H9 (cell line): ENCODE measurements around the gene ZNF106. TPM values are rescaled to one million over a fixed set of nuclear protein-coding genes. Genes with fewer than 3 reads are reported as not detected.

Source experiments
- DNase-seq: peaks from one replicate; pipeline ENCODE4 v3.0.0-alpha.2; 2017
- H2AFZ ChIP-seq: one replicate; pipeline ENCODE4 v1.6.1; 2013; ENCODE audit warnings: mild to moderate bottlenecking, low read length, control low read depth, moderate library complexity
- H2AK5ac ChIP-seq: 2 replicates; pipeline ENCODE4 v1.6.1; 2013; ENCODE audit warnings: low read length, control low read depth, mixed read lengths; ENCODE audit not compliant: insufficient read length
- H2BK120ac ChIP-seq: one replicate; pipeline ENCODE4 v1.6.1; 2013; ENCODE audit warnings: low read depth, mild to moderate bottlenecking, low read length, control low read depth, inconsistent platforms; ENCODE audit not compliant: poor library complexity, severe bottlenecking
- H2BK12ac ChIP-seq: 2 replicates; pipeline ENCODE4 v1.6.1; 2013; ENCODE audit warnings: low read length, control low read depth, mixed read lengths, low read depth; ENCODE audit not compliant: insufficient read length
- H2BK15ac ChIP-seq: 2 replicates; pipeline ENCODE4 v1.6.1; 2013; ENCODE audit warnings: low read depth, low read length, control low read depth
- H2BK20ac ChIP-seq: one replicate; pipeline ENCODE4 v1.6.1; 2013; ENCODE audit warnings: low read depth, mild to moderate bottlenecking, low read length, control low read depth, inconsistent platforms; ENCODE audit not compliant: poor library complexity, severe bottlenecking
- H2BK5ac ChIP-seq: 2 replicates; pipeline ENCODE4 v1.6.1; 2013; ENCODE audit warnings: low read length, control low read depth, mixed read lengths; ENCODE audit not compliant: insufficient read length
- H3K14ac ChIP-seq: 2 replicates; pipeline ENCODE4 v1.6.1; 2013; ENCODE audit warnings: low read length, control low read depth; ENCODE audit not compliant: insufficient read depth
- H3K18ac ChIP-seq: 2 replicates; pipeline ENCODE4 v1.6.1; 2013; ENCODE audit warnings: low read depth, mild to moderate bottlenecking, mixed read lengths, low read length, control low read depth; ENCODE audit not compliant: insufficient read length
- H3K23ac ChIP-seq: 2 replicates; pipeline ENCODE4 v1.6.1; 2013; ENCODE audit warnings: low read length, control low read depth, mixed read lengths, low read depth; ENCODE audit not compliant: insufficient read length
- H3K23me2 ChIP-seq: 2 replicates; pipeline ENCODE4 v1.6.1; 2013; ENCODE audit warnings: low read depth, mild to moderate bottlenecking, mixed read lengths, low read length, control low read depth; ENCODE audit not compliant: insufficient read length, poor library complexity, severe bottlenecking
- H3K27ac ChIP-seq: 2 replicates; pipeline ENCODE4 v1.5.1; 2013; ENCODE audit warnings: low read length, control low read depth, mixed read lengths, low read depth; ENCODE audit not compliant: insufficient read length
- H3K27me3 ChIP-seq: 2 replicates; pipeline ENCODE4 v1.6.1; 2013; ENCODE audit warnings: low read length, control low read depth, inconsistent platforms; ENCODE audit not compliant: insufficient read depth
- H3K4ac ChIP-seq: 2 replicates; pipeline ENCODE4 v1.6.1; 2013; ENCODE audit warnings: low read depth, mild to moderate bottlenecking, control low read depth, inconsistent platforms, low read length, moderate library complexity
- H3K4me1 ChIP-seq: 2 replicates; pipeline ENCODE4 v1.6.1; 2013; ENCODE audit warnings: low read length, control low read depth, inconsistent platforms; ENCODE audit not compliant: insufficient read depth
- H3K4me2 ChIP-seq: 2 replicates; pipeline ENCODE4 v1.6.1; 2013; ENCODE audit warnings: low read length, control low read depth, mixed read lengths; ENCODE audit not compliant: insufficient read length, insufficient read depth
- H3K56ac ChIP-seq: 2 replicates; pipeline ENCODE4 v1.6.1; 2013; ENCODE audit warnings: low read depth, mild to moderate bottlenecking, mixed read lengths, low read length, control low read depth; ENCODE audit not compliant: insufficient read length
- H3K79me1 ChIP-seq: 2 replicates; pipeline ENCODE4 v1.6.1; 2013; ENCODE audit warnings: low read depth, mild to moderate bottlenecking, moderate library complexity, low read length, control low read depth, inconsistent platforms; ENCODE audit not compliant: insufficient read depth, poor library complexity, severe bottlenecking
- H3K79me2 ChIP-seq: 2 replicates; pipeline ENCODE4 v1.6.1; 2013; ENCODE audit warnings: low read length, control low read depth, inconsistent platforms; ENCODE audit not compliant: insufficient read depth
- H3K9ac ChIP-seq: 2 replicates; pipeline ENCODE4 v1.6.1; 2013; ENCODE audit warnings: low read length, control low read depth, mixed read lengths; ENCODE audit not compliant: insufficient read length; ENCODE audit errors: extremely low read depth
- H3K9me3 ChIP-seq: one replicate; pipeline ENCODE4 v1.6.1; 2013; ENCODE audit warnings: low read depth, low read length, inconsistent platforms; ENCODE audit not compliant: control insufficient read depth
- H3T11ph ChIP-seq: one replicate; pipeline ENCODE4 v1.6.1; 2013; ENCODE audit warnings: mild to moderate bottlenecking, low read length, control low read depth, inconsistent platforms
- H4K20me1 ChIP-seq: one replicate; pipeline ENCODE4 v1.6.1; 2013; ENCODE audit not compliant: control insufficient read depth, insufficient read length, insufficient read depth
- H4K5ac ChIP-seq: 2 replicates; pipeline ENCODE4 v1.6.1; 2013; ENCODE audit warnings: low read depth, mild to moderate bottlenecking, mixed read lengths, low read length, control low read depth; ENCODE audit not compliant: insufficient read length
- H4K8ac ChIP-seq: replicated peaks from 2 replicates; pipeline ENCODE4 v1.6.1; 2013; ENCODE audit warnings: low read length, control low read depth, mixed read lengths, low read depth; ENCODE audit not compliant: insufficient read length
- H4K91ac ChIP-seq: 2 replicates; pipeline ENCODE4 v1.6.1; 2013; ENCODE audit warnings: low read depth, mild to moderate bottlenecking, moderate library complexity, mixed read lengths, low read length, control low read depth; ENCODE audit not compliant: insufficient read length
- H3K27ac Mint-ChIP-seq, 3 experiments: 2 replicates in 2 of 3; 3 replicates in 1 of 3; pipeline ENCODE4 v1.8.0; 2020 to 2021; ENCODE audit warnings: mixed read lengths in 3 of 3, mild to moderate bottlenecking in 1 of 3, moderate library complexity in 1 of 3
- H3K27me3 Mint-ChIP-seq: 2 replicates; pipeline ENCODE4 v1.8.0; 2021; ENCODE audit warnings: low read depth, mild to moderate bottlenecking, moderate library complexity, mixed read lengths
- H3K36me3 Mint-ChIP-seq, 3 experiments: 2 replicates in 2 of 3; 3 replicates in 1 of 3; pipeline ENCODE4 v1.8.0; 2020 to 2021; ENCODE audit warnings: low read depth in 3 of 3, mixed read lengths in 3 of 3; ENCODE audit not compliant: insufficient read depth in 1 of 3
- H3K4me1 Mint-ChIP-seq, 2 experiments: 2 replicates each; pipeline ENCODE4 v1.8.0; 2020; ENCODE audit warnings: mixed read lengths in 2 of 2
- H3K4me3 Mint-ChIP-seq, 2 experiments: 2 replicates in 1 of 2; 3 replicates in 1 of 2; pipeline ENCODE4 v1.8.0; 2020 to 2021; ENCODE audit warnings: mild to moderate bottlenecking in 2 of 2, mixed read lengths in 2 of 2, moderate library complexity in 1 of 2
- H3K9me3 Mint-ChIP-seq, 2 experiments: 2 replicates in 1 of 2; 3 replicates in 1 of 2; pipeline ENCODE4 v1.8.0; 2020; ENCODE audit warnings: mild to moderate bottlenecking in 2 of 2, mixed read lengths in 2 of 2, moderate library complexity in 1 of 2
- CTCF ChIP-seq: fragments of 200-600 bp; sonication (generic); conservative IDR thresholded peaks from 3 replicates; pipeline ENCODE4 v1.8.0; 2021; ENCODE audit warnings: antibody characterized with exemption, mild to moderate bottlenecking
- WGBS: extraction: QIAGEN DNeasy Blood & Tissue Kit; methylation state at CpG from one replicate; pipeline ENCODE4 v1.1.7; 2013; ENCODE audit warnings: missing lambda C conversion rate, low lambda C conversion rate, mixed read lengths; ENCODE audit not compliant: insufficient read length; ENCODE audit errors: extremely low coverage; 5-methylcytosine and 5-hydroxymethylcytosine counted together
- total RNA-seq: library from RNA; stranded (reverse); gene quantifications from 2 replicates; pipeline ENCODE4 v1.2.1, GENCODE V29; 2021

Gene ZNF106
- total RNA-seq, 1 experiment from 2014 or later = 55.0 TPM

GRCh38 chr15:42494998-42495360, 4.0 kb upstream of the ZNF106 start:
- Histone ChIP-seq H2AK5ac (no peak overlapping the region), H3K9me3 (no peaks in the 10 kb centered on the region), H3K56ac (no peak overlapping the region), H3K4ac (no peak overlapping the region; the same call in 1 of the 2 replicates), H3K14ac (no peak overlapping the region; the same call in 1 of the 2 replicates), H4K8ac (no peak overlapping the region), H4K20me1 (no peaks in the 10 kb centered on the region), H3K23ac (no peak overlapping the region), H3K23me2 (peaks cover 15% of the 10 kb centered on the region), H3K4me1 (peaks cover 7% of the 10 kb centered on the region; the same call in 1 of the 2 replicates), H3K4me2 (peak overlapping the region; percentile 98), H4K5ac (no peak overlapping the region), H2BK12ac (no peak overlapping the region), H2BK20ac (no peak overlapping the region), H3K27ac (peak overlapping the region; percentile 67), H3K9ac (peak overlapping the region; percentile 75), H3K18ac (no peak overlapping the region), H3K27me3 (no peaks in the 10 kb centered on the region), H2BK120ac (no peak overlapping the region), H2BK5ac (no peak overlapping the region), H2BK15ac (no peak overlapping the region), H2AFZ (peak overlapping the region; percentile 80), H3K79me2 (peaks cover 6% of the 10 kb centered on the region; the same call in 1 of the 2 replicates), H4K91ac (no peak overlapping the region), H3K79me1 (peaks cover 16% of the 10 kb centered on the region), H3T11ph (no peak overlapping the region)
- Mint-ChIP-seq H3K27ac (peak overlapping the region; percentile 79 to 99 (median 91)), H3K4me1 (peaks cover 23 to 38% of the 10 kb centered on the region in 2 experiments), H3K36me3 (peaks cover 0 to 9% (median 6%) of the 10 kb centered on the region in 3 experiments; a peak in 4 of 7 replicates), H3K27me3 (no peaks in the 10 kb centered on the region), H3K9me3 (no peaks in the 10 kb centered on the region), H3K4me3 (peak overlapping the region; percentile 98 to 99)
- TF ChIP-seq CTCF = no peak
- WGBS = no CpG with 5 or more reads among the region's 10 CpGs
- DNase-seq = no peak
